PC-9 (cell line): ENCODE data around the gene CARNS1.
A peak's percentile ranks its signal among the peaks of the same experiment; 100 is the strongest.

Experiments used
- CTCF ChIP-seq: fragments of 200-600 bp; sonication (generic); conservative IDR thresholded peaks from 2 replicates; pipeline ENCODE4 v1.6.1; 2017; ENCODE audit warnings: mixed run types, antibody characterized with exemption, mild to moderate bottlenecking, moderate library complexity
- EZH2 ChIP-seq: fragments of 200-600 bp; sonication (generic); IDR thresholded peaks from 2 replicates; pipeline ENCODE4 v1.8.0; 2017; ENCODE audit warnings: antibody characterized with exemption, low read depth

GRCh38 chr11:67371189-67371910 is 44.1 kb upstream of the CARNS1 start:
- TF ChIP-seq CTCF (peak; percentile 65), EZH2 (no peak)
